ENCODE measurements around the gene EVC. TPM values are rescaled to one million over a fixed set of nuclear protein-coding genes. Genes with fewer than 3 reads are reported as not detected.

EVC gene
- total RNA-seq, 1 experiment from 2014 or later = 17.3 TPM

- BruUV-seq (replicated peaks) = no TSS peak
- H3K9me3 ChIP-seq (ENCODE audit: low read depth, low read length, poor library complexity, severe bottlenecking) = no peaks in the 10 kb centered on the region
- TF ChIP-seq EZH2 (IDR thresholded peaks at IDR 0.05; ENCODE audit: borderline replicate concordance, low read depth, low read length, poor library complexity, severe bottlenecking) (no peak), CTCF (conservative IDR thresholded peaks at IDR 0.05; ENCODE audit: low read depth, low read length) (no peak)
- H3K36me3 ChIP-seq (ENCODE audit: insufficient read depth, low read length, poor library complexity, severe bottlenecking) = peaks cover 20% of the 10 kb centered on the region
- ChIA-PET CTCF (no interaction called here), POLR2A (ENCODE audit: low non-redundant PET) (no interaction called here)
- peak; percentile 37 for DNase-seq (ENCODE audit: low spot score)
- H3K27me3 ChIP-seq (replicated peaks; ENCODE audit: insufficient read depth, low read depth, low read length, poor library complexity) = no peaks in the 10 kb centered on the region
- H3K4me3 ChIP-seq (ENCODE audit: low read depth, low read length, poor library complexity, severe bottlenecking) = no peak overlapping the region
- no peak overlapping the region for H3K27ac ChIP-seq (ENCODE audit: low read depth, low read length, poor library complexity, severe bottlenecking)
- intact Hi-C loops (cut with micrococcal nuclease; ENCODE audit: unreplicated experiment) = no loop called here
- H3K4me1 ChIP-seq (ENCODE audit: insufficient read depth, low read length, poor library complexity, severe bottlenecking) = no peaks in the 10 kb centered on the region
Observed at GRCh38 chr4:5730993-5731990, 20.3 kb downstream of the EVC start.

DNA sequence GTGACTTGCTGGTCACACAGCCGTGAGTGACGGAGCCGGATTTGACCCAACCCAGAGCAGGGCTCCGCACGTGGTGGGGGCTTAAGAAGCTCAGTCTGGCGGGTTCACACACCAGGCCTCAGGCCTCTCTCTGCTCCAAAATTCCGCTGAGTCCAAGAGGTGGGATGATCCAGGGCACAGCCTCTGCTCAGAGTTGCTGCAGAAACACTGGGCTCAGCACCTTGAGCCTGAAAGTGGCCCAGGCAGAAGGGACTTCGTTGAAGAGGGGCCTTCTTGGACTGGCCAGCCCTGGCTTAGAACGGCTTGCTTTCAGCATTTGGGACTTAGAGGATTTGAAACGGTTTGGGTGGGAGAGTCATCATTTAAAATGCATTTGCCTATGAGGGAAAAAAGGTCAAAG lies 21.2 kb downstream of the EVC start:
- Histone ChIP-seq H3K9me3 (ENCODE audit: low read depth, low read length, poor library complexity, severe bottlenecking) (no peaks in the 10 kb centered on the region), H3K27me3 (replicated peaks; ENCODE audit: insufficient read depth, low read depth, low read length, poor library complexity) (no peaks in the 10 kb centered on the region), H3K4me1 (ENCODE audit: insufficient read depth, low read length, poor library complexity, severe bottlenecking) (no peaks in the 10 kb centered on the region), H3K27ac (ENCODE audit: low read depth, low read length, poor library complexity, severe bottlenecking) (no peak overlapping the region), H3K36me3 (ENCODE audit: insufficient read depth, low read length, poor library complexity, severe bottlenecking) (peaks cover 20% of the 10 kb centered on the region), H3K4me3 (ENCODE audit: low read depth, low read length, poor library complexity, severe bottlenecking) (no peak overlapping the region)
- intact Hi-C loops (cut with micrococcal nuclease; ENCODE audit: unreplicated experiment) = no loop called here
- CTCF ChIA-PET = no interaction called here
- BruUV-seq (replicated peaks) = no TSS peak
- no peak for TF ChIP-seq EZH2 (IDR thresholded peaks at IDR 0.05; ENCODE audit: borderline replicate concordance, low read depth, low read length, poor library complexity, severe bottlenecking)
- no peak for TF ChIP-seq CTCF (conservative IDR thresholded peaks at IDR 0.05; ENCODE audit: low read depth, low read length)
- no peak for DNase-seq (ENCODE audit: low spot score)
- POLR2A ChIA-PET (ENCODE audit: low non-redundant PET) = no interaction called here

DNA sequence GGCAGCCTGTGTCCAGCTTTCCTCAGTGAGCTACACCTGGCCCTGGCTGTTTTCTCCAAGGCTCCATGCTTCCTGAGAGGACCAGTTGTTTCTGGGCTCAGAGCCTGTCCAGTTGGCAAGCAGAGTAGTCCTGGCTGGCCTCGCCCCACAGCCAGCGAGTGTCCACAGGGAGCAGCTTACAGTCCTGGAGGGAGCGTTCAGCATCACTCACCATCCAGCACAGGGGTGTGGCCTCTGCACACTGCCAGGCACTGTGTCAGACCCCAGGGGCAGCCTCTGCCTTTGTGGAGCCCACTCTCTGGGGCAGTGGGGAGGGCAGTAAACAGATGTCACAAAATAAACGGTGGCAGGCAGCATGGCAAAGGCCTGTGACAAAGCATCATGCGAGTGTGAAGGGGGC lies 23.9 kb downstream of the EVC start:
- no peak overlapping the region for H3K27ac ChIP-seq (ENCODE audit: low read depth, low read length, poor library complexity, severe bottlenecking)
- no TSS peak for BruUV-seq (replicated peaks)
- intact Hi-C loops (cut with micrococcal nuclease; ENCODE audit: unreplicated experiment) = no loop called here
- no peak for DNase-seq (ENCODE audit: low spot score)
- POLR2A ChIA-PET (ENCODE audit: low non-redundant PET) = no interaction called here
- CTCF ChIA-PET = no interaction called here
- no peaks in the 10 kb centered on the region for H3K9me3 ChIP-seq (ENCODE audit: low read depth, low read length, poor library complexity, severe bottlenecking)
- peaks cover 20% of the 10 kb centered on the region for H3K36me3 ChIP-seq (ENCODE audit: insufficient read depth, low read length, poor library complexity, severe bottlenecking)
- H3K27me3 ChIP-seq (replicated peaks; ENCODE audit: insufficient read depth, low read depth, low read length, poor library complexity) = no peaks in the 10 kb centered on the region
- H3K4me1 ChIP-seq (ENCODE audit: insufficient read depth, low read length, poor library complexity, severe bottlenecking) = no peaks in the 10 kb centered on the region
- no peak for TF ChIP-seq EZH2 (IDR thresholded peaks at IDR 0.05; ENCODE audit: borderline replicate concordance, low read depth, low read length, poor library complexity, severe bottlenecking)
- TF ChIP-seq CTCF (conservative IDR thresholded peaks at IDR 0.05; ENCODE audit: low read depth, low read length) = no peak
- H3K4me3 ChIP-seq (ENCODE audit: low read depth, low read length, poor library complexity, severe bottlenecking) = no peak overlapping the region
